ENCODE results near the gene ZCCHC4. TPM values are rescaled to one million over a fixed set of nuclear protein-coding genes. Genes with fewer than 3 reads are reported as not detected.

The ZCCHC4 gene
- total and polyA plus RNA-seq, 4 donors: 4.3 to 24.3 (median 7.6) TPM

DNA sequence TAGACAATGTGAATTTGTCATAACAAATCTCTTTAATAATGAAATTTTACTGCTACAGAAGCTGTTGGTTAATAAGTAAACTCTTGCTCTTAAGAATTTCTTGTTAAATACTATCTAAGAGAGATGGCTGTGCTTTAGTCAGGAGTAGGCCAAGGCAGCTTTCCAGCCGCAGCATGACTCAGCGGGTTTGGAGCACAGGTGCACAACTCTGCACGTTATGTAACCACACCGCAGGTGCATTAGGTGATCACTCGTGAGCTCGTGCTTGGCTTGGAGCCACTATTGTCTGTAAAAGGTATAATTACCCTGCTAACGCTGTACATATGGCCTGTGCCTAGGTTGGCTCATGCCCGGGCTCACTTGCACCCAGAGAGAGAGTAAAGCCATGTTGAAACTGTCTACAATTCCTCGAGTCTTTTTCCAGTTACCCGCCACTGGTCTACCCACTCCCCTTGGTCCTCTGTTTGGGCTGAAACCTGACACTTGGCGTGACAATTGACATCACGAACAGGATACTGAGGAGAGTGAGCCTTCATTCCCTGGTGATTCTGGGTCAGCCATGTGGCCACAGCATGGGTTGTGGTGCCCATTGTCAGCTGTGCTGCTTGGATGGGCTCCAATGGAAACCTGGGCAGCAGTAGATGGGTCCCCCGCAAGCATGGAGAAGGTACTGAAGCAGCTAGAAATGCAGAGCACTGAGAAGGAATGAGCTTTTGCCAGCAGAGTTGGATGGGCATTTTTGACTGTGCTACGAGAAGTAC lies 46.1 kb downstream of the ZCCHC4 start:
- Histone ChIP-seq H3K36me3 (ENCODE audit: control insufficient read depth in 4 of 4, insufficient read depth in 4 of 4, low read length in 4 of 4) (peaks cover 0 to 4% (median 3%) of the 10 kb centered on the region in 4 donors), H3K27me3 (ENCODE audit: control insufficient read depth in 3 of 3, insufficient read depth in 3 of 3, low read length in 2 of 3) (no peaks in the 10 kb centered on the region), H3K27ac (ENCODE audit: low read depth in 1 of 2, low read length in 1 of 2) (peak overlapping the region in 1 of 2 donors; percentile 4), H3K9ac (ENCODE audit: insufficient read depth in 1 of 2, low read length in 2 of 2) (no peak overlapping the region), H3K9me3 (ENCODE audit: control insufficient read depth in 4 of 4, insufficient read depth in 3 of 4, low read length in 3 of 4) (no peaks in the 10 kb centered on the region), H3K4me3 (no peak overlapping the region), H3K4me1 (ENCODE audit: control insufficient read depth in 5 of 5, insufficient read depth in 5 of 5, low read length in 5 of 5) (no peaks in the 10 kb centered on the region)
- DNase-seq (peak in 1 of 3 donors; percentile 35), ATAC-seq (ENCODE audit: insufficient read depth, low FRiP score) (no peak)
- 79 to 80% methylated on average over 14 of the region's 14 CpGs for WGBS, 2 donors
- TF ChIP-seq, protein P1, sequence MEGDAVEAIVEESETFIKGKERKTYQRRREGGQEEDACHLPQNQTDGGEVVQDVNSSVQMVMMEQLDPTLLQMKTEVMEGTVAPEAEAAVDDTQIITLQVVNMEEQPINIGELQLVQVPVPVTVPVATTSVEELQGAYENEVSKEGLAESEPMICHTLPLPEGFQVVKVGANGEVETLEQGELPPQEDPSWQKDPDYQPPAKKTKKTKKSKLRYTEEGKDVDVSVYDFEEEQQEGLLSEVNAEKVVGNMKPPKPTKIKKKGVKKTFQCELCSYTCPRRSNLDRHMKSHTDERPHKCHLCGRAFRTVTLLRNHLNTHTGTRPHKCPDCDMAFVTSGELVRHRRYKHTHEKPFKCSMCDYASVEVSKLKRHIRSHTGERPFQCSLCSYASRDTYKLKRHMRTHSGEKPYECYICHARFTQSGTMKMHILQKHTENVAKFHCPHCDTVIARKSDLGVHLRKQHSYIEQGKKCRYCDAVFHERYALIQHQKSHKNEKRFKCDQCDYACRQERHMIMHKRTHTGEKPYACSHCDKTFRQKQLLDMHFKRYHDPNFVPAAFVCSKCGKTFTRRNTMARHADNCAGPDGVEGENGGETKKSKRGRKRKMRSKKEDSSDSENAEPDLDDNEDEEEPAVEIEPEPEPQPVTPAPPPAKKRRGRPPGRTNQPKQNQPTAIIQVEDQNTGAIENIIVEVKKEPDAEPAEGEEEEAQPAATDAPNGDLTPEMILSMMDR (IDR thresholded peaks at IDR 0.05; ENCODE audit: control extremely low read depth, extremely low read depth): no peak

DNA sequence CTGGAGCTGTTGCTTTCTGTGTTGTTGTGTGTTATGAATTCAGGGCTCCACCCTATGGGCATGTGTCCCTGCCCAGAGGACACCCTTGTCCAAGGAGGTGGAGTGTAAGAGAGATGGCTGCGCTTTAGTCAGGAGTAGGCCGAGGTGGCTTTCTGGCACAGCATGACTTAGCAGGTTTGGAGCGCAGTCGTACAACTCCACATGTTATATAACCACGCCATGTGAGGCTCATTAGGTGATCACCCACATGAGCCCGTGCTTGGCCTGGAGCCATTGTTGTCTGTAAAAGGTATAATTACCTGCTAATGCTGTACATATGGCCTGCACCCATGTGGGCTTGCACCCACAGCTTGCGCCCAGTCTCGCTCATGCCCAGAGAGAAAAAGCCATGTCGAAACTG lies 48.7 kb downstream of the ZCCHC4 start:
- DNase-seq (no peak), ATAC-seq (ENCODE audit: insufficient read depth, low FRiP score) (no peak)
- TF ChIP-seq, protein P1 (IDR thresholded peaks at IDR 0.05; ENCODE audit: control extremely low read depth, extremely low read depth): no peak
- Histone ChIP-seq H3K27me3 (ENCODE audit: control insufficient read depth in 3 of 3, insufficient read depth in 3 of 3, low read length in 2 of 3) (no peaks in the 10 kb centered on the region), H3K4me1 (ENCODE audit: control insufficient read depth in 5 of 5, insufficient read depth in 5 of 5, low read length in 5 of 5) (no peaks in the 10 kb centered on the region), H3K27ac (ENCODE audit: low read depth in 1 of 2, low read length in 1 of 2) (no peak overlapping the region), H3K4me3 (no peak overlapping the region), H3K36me3 (ENCODE audit: control insufficient read depth in 4 of 4, insufficient read depth in 4 of 4, low read length in 4 of 4) (peaks cover 4 to 8% (median 4%) of the 10 kb centered on the region in 4 donors), H3K9ac (ENCODE audit: insufficient read depth in 1 of 2, low read length in 2 of 2) (no peak overlapping the region), H3K9me3 (ENCODE audit: control insufficient read depth in 4 of 4, insufficient read depth in 3 of 4, low read length in 3 of 4) (no peaks in the 10 kb centered on the region)
- 98 to 99% methylated on average over 9 of the region's 9 CpGs for WGBS, 2 donors

DNA sequence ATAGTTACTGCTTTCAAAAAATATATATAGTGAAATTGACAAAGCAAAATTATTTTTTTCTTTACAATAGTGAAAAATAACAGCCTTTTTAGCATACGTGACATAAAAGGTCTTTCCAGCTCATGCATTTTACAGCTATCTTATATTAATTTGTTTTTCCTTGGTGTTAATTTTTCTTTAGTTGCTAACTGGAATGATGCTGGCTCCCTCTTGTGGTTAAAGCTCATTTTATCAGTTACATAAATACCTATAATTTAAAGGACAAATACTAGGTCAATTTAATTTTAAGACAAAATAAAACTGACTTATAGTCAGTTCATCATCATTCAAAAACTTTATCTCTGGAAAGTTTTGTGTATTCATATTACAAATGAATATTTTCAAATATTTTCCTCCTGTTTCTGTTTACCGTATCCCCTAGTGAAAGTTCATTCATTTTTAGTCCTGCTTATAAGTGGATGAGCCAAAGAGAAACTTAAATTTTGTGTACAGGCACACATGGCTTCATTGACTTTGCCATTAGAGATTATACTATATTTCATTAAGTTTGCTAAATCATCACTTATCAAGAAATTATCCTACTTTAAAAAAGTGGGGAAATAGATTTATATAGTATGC lies 54.5 kb downstream of the ZCCHC4 start:
- DNase-seq (peak in 2 of 3 donors; percentile 54 to 62), ATAC-seq (ENCODE audit: insufficient read depth, low FRiP score) (no peak)
- Histone ChIP-seq H3K36me3 (ENCODE audit: control insufficient read depth in 4 of 4, insufficient read depth in 4 of 4, low read length in 4 of 4) (peaks cover 0 to 13% (median 8%) of the 10 kb centered on the region in 4 donors), H3K27me3 (ENCODE audit: control insufficient read depth in 3 of 3, insufficient read depth in 3 of 3, low read length in 2 of 3) (no peaks in the 10 kb centered on the region), H3K4me1 (ENCODE audit: control insufficient read depth in 5 of 5, insufficient read depth in 5 of 5, low read length in 5 of 5) (no peaks in the 10 kb centered on the region), H3K4me3 (no peak overlapping the region), H3K9me3 (ENCODE audit: control insufficient read depth in 4 of 4, insufficient read depth in 3 of 4, low read length in 3 of 4) (no peaks in the 10 kb centered on the region), H3K9ac (ENCODE audit: insufficient read depth in 1 of 2, low read length in 2 of 2) (no peak overlapping the region), H3K27ac (ENCODE audit: low read depth in 1 of 2, low read length in 1 of 2) (no peak overlapping the region)
- TF ChIP-seq, protein P1 (IDR thresholded peaks at IDR 0.05; ENCODE audit: control extremely low read depth, extremely low read depth): peak; percentile 15
- WGBS, 2 donors: 87 to 95% methylated on average over 2 of the region's 2 CpGs
